ENCODE results near the gene DHX58.

DNA sequence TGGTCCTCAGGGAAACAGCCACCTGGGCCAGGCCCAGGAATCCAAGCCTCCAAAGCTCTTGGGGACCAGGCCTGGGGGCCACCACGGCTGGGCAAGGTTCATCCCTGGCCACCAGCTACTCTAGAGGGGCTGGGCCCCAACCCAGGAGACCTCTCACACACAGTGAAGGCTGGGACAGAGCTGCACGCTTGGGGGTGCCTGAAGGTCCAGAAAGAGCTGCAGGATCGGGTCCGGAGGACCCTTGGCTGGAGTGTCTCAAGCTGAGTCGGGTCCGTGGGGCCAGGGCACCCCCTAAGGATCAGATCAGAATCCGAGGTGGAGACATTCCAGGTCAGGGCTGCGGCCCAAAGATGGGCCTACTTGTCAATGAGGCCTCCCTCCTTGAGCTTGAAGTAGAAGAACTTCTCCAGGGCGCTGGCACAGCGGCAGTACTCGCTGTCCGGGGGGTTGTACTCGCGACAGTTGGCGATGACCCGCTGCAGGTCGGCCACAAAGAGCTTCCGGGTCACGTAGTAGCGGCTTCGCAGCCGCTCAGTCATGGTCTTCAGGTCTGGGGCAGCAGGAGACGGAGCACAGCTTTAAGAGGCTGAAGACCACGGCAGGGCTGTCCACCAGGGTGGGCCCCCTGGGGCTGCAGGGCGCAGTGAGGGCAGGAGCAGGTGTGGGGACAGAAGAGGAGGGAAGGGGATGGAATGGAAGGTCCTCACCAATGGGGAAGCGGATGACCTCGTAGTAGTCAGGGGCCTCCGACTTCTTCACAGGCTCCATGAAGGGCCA, 967 bp upstream of the DHX58 start:
- no peak for TF ChIP-seq GABPA (IDR thresholded peaks at IDR 0.05 in 1 of 2, conservative IDR thresholded peaks at IDR 0.05 in 1 of 2)
- no peak for TF ChIP-seq JUND (IDR thresholded peaks at IDR 0.05)
- no peak for TF ChIP-seq ZBTB33 (IDR thresholded peaks at IDR 0.05)
